ENCODE data around the gene SSBP1. TPM values are rescaled to one million over a fixed set of nuclear protein-coding genes. Genes with fewer than 3 reads are reported as not detected.
"Not testable (repeated sequence)": the region's sequence is repeated elsewhere in the genome, so short reads cannot be mapped to it uniquely, and the experiment has no call there.

Gene SSBP1
- total RNA-seq, 1 donor from 2014 or later = 132 TPM

GRCh38 chr7:141744131-141744530, 6.0 kb downstream of the SSBP1 start:
- Mint-ChIP-seq H3K9me3 (ENCODE audit: low read depth) (no peaks in the 10 kb centered on the region), H3K4me3 (ENCODE audit: low read depth) (no peak overlapping the region), H3K4me1 (ENCODE audit: low read depth) (peaks cover 8% of the 10 kb centered on the region), H3K36me3 (ENCODE audit: insufficient read depth) (peaks cover 38% of the 10 kb centered on the region), H3K27ac (no peak overlapping the region), H3K27me3 (no peaks in the 10 kb centered on the region)
- no peak for DNase-seq (ENCODE audit: low spot score, unreplicated experiment)
- no peak for TF ChIP-seq CTCF (IDR thresholded peaks at IDR 0.05; ENCODE audit: unreplicated experiment)

- peaks cover 32% of the 10 kb centered on the region for H3K9me3 Mint-ChIP-seq (ENCODE audit: low read depth)
- no peak overlapping the region for H3K4me3 Mint-ChIP-seq (ENCODE audit: low read depth)
- no peaks in the 10 kb centered on the region for H3K27me3 Mint-ChIP-seq
- no peak for DNase-seq (ENCODE audit: low spot score, unreplicated experiment)
- H3K4me1 Mint-ChIP-seq (ENCODE audit: low read depth) = no peaks in the 10 kb centered on the region
- no peak overlapping the region for H3K27ac Mint-ChIP-seq
- TF ChIP-seq CTCF (IDR thresholded peaks at IDR 0.05; ENCODE audit: unreplicated experiment) = no peak
- H3K36me3 Mint-ChIP-seq (ENCODE audit: insufficient read depth) = peaks cover 69% of the 10 kb centered on the region
These were observed 10.2 kb downstream of the SSBP1 start for GRCh38 chr7:141748396-141748795.

GRCh38 chr7:141751904-141752303, 13.7 kb downstream of the SSBP1 start:
- H3K9me3 Mint-ChIP-seq (ENCODE audit: low read depth) = peaks cover 33% of the 10 kb centered on the region
- not testable (repeated sequence) for H3K4me3 Mint-ChIP-seq (ENCODE audit: low read depth); H3K4me1 Mint-ChIP-seq (ENCODE audit: low read depth); H3K27me3 Mint-ChIP-seq; DNase-seq (ENCODE audit: low spot score, unreplicated experiment); H3K27ac Mint-ChIP-seq
- peaks cover 68% of the 10 kb centered on the region for H3K36me3 Mint-ChIP-seq (ENCODE audit: insufficient read depth)

GRCh38 chr7:141752634-141753033, 14.5 kb downstream of the SSBP1 start:
- Mint-ChIP-seq H3K9me3 (ENCODE audit: low read depth) (peaks cover 33% of the 10 kb centered on the region), H3K27me3 (no peaks in the 10 kb centered on the region), H3K4me3 (ENCODE audit: low read depth) (no peak overlapping the region), H3K4me1 (ENCODE audit: low read depth) (no peaks in the 10 kb centered on the region), H3K36me3 (ENCODE audit: insufficient read depth) (peaks cover 70% of the 10 kb centered on the region), H3K27ac (no peak overlapping the region)
- TF ChIP-seq CTCF (IDR thresholded peaks at IDR 0.05; ENCODE audit: unreplicated experiment) = peak; percentile 44
- no peak for DNase-seq (ENCODE audit: low spot score, unreplicated experiment)

- Mint-ChIP-seq H3K9me3 (ENCODE audit: low read depth) (peaks cover 32% of the 10 kb centered on the region), H3K4me3 (ENCODE audit: low read depth) (no peak overlapping the region), H3K27ac (no peak overlapping the region), H3K4me1 (ENCODE audit: low read depth) (no peaks in the 10 kb centered on the region), H3K27me3 (no peaks in the 10 kb centered on the region), H3K36me3 (ENCODE audit: insufficient read depth) (peaks cover 69% of the 10 kb centered on the region)
- peak; percentile 35 for TF ChIP-seq CTCF (IDR thresholded peaks at IDR 0.05; ENCODE audit: unreplicated experiment)
- DNase-seq (ENCODE audit: low spot score, unreplicated experiment) = no peak
These were observed 16.8 kb downstream of the SSBP1 start for GRCh38 chr7:141754939-141755338.

- H3K4me1 Mint-ChIP-seq (ENCODE audit: low read depth) = no peaks in the 10 kb centered on the region
- H3K27ac Mint-ChIP-seq = no peak within 1 kb of the TSS
- no peak for DNase-seq (ENCODE audit: low spot score, unreplicated experiment)
- H3K9me3 Mint-ChIP-seq (ENCODE audit: low read depth) = no peaks in the 10 kb centered on the region
- no peak within 1 kb of the TSS for H3K4me3 Mint-ChIP-seq (ENCODE audit: low read depth)
- TF ChIP-seq CTCF (IDR thresholded peaks at IDR 0.05; ENCODE audit: unreplicated experiment) = no peak
- no peaks in the 10 kb centered on the region for H3K27me3 Mint-ChIP-seq
- peaks cover 37% of the 10 kb centered on the region for H3K36me3 Mint-ChIP-seq (ENCODE audit: insufficient read depth)
These were observed 25.6 kb downstream of the SSBP1 start, which contains the start of gene TAS2R3 for GRCh38 chr7:141763797-141764196. TAS2R3 (plus strand) TSS chr7:141764097; CDS start chr7:141764159, 62 bp downstream.

GRCh38 chr7:141770083-141770583, 32.0 kb downstream of the SSBP1 start:
- not testable (repeated sequence) for H3K4me1 Mint-ChIP-seq (ENCODE audit: low read depth); H3K4me3 Mint-ChIP-seq (ENCODE audit: low read depth); H3K27me3 Mint-ChIP-seq; H3K9me3 Mint-ChIP-seq (ENCODE audit: low read depth); DNase-seq (ENCODE audit: low spot score, unreplicated experiment); H3K27ac Mint-ChIP-seq
- peaks cover 38% of the 10 kb centered on the region for H3K36me3 Mint-ChIP-seq (ENCODE audit: insufficient read depth)
